ENCODE results near the gene RASGRF1. TPM values are rescaled to one million over a fixed set of nuclear protein-coding genes. Genes with fewer than 3 reads are reported as not detected.

The RASGRF1 gene
- polyA plus RNA-seq, 1 donor (not counting 4 experiments of a cell fraction or from before 2014, with no cell fraction given): 0.08 TPM

DNA sequence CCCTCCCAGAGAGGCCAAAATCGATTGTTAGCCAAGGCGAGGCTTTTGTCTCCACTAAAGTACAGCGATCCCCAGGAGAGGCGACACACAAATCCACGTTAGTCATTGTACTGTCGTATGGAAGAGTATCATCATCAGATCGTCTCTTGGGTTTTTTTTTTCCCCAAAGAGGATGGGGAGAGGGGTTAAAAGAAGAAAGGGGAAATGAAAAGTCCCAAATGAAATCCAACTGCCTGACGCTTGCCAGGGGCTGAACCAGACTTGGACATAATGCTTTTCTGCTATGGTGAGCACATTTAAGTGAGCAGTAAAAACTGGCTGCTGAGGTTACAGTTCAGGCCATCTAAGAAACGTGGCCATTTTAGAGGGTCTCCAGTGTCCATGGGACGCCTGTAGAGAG, 107.8 kb downstream of the RASGRF1 start:
- H2AFZ ChIP-seq (ENCODE audit: control insufficient read depth, low read length): no peak overlapping the region
- no peak for FAIRE-seq
- no peak overlapping the region for H3K9ac ChIP-seq (ENCODE audit: control insufficient read depth, extremely low read depth, insufficient read depth, low read length)
- H3K9me1 ChIP-seq (ENCODE audit: control insufficient read depth, extremely low read depth, insufficient read depth, low read length): no peaks in the 10 kb centered on the region
- no peak overlapping the region for H3K27ac ChIP-seq (ENCODE audit: control insufficient read depth, insufficient read depth, low read length)
- H3K9me3 ChIP-seq (ENCODE audit: control insufficient read depth, low read depth, low read length): no peaks in the 10 kb centered on the region
- H3K79me2 ChIP-seq (ENCODE audit: control insufficient read depth, insufficient read depth, low read length): no peaks in the 10 kb centered on the region
- dilution Hi-C loops (cut with MboI; ENCODE audit: extremely low pct_ligation_motif_present, low sequenced_read_pairs): no loop called here
- no peak overlapping the region for H3K4me3 ChIP-seq (ENCODE audit: control insufficient read depth in 2 of 3, extremely low read depth in 1 of 3, insufficient read depth in 2 of 3, low read depth in 1 of 3, low read length in 3 of 3)
- no peaks in the 10 kb centered on the region for H3K27me3 ChIP-seq (ENCODE audit: control insufficient read depth, extremely low read depth, insufficient read depth, low read length)
- H3K4me1 ChIP-seq (ENCODE audit: control insufficient read depth, extremely low read depth, insufficient read depth, low read length): peaks cover 7% of the 10 kb centered on the region
- DNase-seq (ENCODE audit: low read depth, low spot score): no peak
- no peak overlapping the region for H3K4me2 ChIP-seq (ENCODE audit: control insufficient read depth, extremely low read depth, insufficient read depth, low read depth, low read length)
- no peak for TF ChIP-seq EZH2 (IDR thresholded peaks at IDR 0.05; ENCODE audit: low read length)
- no peaks in the 10 kb centered on the region for H4K20me1 ChIP-seq (ENCODE audit: control insufficient read depth, extremely low read depth, insufficient read depth, low read length)
- H3K36me3 ChIP-seq (ENCODE audit: control insufficient read depth in 2 of 2, extremely low read depth in 1 of 2, insufficient read depth in 2 of 2, low read length in 2 of 2): no peaks in the 10 kb centered on the region

DNA sequence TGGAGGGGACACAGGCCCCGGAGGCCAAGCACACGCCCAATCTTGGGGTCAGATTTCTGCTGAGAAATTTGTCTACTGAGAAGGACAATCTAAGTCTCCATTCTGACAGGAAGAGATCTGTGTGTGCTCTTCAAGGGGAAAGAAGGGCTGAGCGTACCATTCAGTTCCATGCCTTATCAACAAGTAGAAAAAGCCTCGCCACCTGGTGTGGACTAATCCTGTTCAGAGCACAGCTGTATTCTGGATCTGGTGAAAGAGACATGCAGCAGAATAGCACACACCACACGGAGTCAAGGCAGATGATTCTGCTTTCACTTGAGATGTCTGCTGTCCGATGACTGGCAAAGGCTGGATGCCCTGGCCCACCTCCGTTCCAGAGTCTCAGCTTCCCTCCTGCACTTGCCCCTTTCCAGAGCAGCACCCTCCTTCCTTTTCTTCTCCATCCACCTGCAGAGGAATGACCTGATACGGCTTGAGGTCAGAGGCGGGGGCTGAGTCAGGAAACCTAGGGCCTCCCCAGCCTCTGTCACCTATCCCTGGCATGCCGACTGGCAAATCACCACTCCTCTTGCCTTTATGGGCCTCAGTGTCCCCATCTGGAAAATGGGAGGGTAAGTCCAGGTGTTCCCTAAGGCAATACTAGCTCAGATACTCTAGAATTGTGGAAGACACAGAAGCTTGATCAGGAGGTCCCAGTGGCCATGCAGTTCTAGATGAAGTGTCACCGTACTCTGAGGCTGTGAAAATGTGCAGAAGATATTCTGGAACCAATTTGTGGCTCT, 108.9 kb downstream of the RASGRF1 start:
- no peak overlapping the region for H2AFZ ChIP-seq (ENCODE audit: control insufficient read depth, low read length)
- H3K9ac ChIP-seq (ENCODE audit: control insufficient read depth, extremely low read depth, insufficient read depth, low read length): no peak overlapping the region
- no peak overlapping the region for H3K4me2 ChIP-seq (ENCODE audit: control insufficient read depth, extremely low read depth, insufficient read depth, low read depth, low read length)
- no peak overlapping the region for H3K4me3 ChIP-seq (ENCODE audit: control insufficient read depth in 2 of 3, extremely low read depth in 1 of 3, insufficient read depth in 2 of 3, low read depth in 1 of 3, low read length in 3 of 3)
- H3K27me3 ChIP-seq (ENCODE audit: control insufficient read depth, extremely low read depth, insufficient read depth, low read length): no peaks in the 10 kb centered on the region
- H3K27ac ChIP-seq (ENCODE audit: control insufficient read depth, insufficient read depth, low read length): no peak overlapping the region
- dilution Hi-C loops (cut with MboI; ENCODE audit: extremely low pct_ligation_motif_present, low sequenced_read_pairs): no loop called here
- FAIRE-seq (no peak), DNase-seq (ENCODE audit: low read depth, low spot score) (no peak)
- H3K79me2 ChIP-seq (ENCODE audit: control insufficient read depth, insufficient read depth, low read length): no peaks in the 10 kb centered on the region
- H4K20me1 ChIP-seq (ENCODE audit: control insufficient read depth, extremely low read depth, insufficient read depth, low read length): no peaks in the 10 kb centered on the region
- H3K9me3 ChIP-seq (ENCODE audit: control insufficient read depth, low read depth, low read length): no peaks in the 10 kb centered on the region
- H3K9me1 ChIP-seq (ENCODE audit: control insufficient read depth, extremely low read depth, insufficient read depth, low read length): no peaks in the 10 kb centered on the region
- peaks cover 5% of the 10 kb centered on the region for H3K4me1 ChIP-seq (ENCODE audit: control insufficient read depth, extremely low read depth, insufficient read depth, low read length)
- no peaks in the 10 kb centered on the region for H3K36me3 ChIP-seq (ENCODE audit: control insufficient read depth in 2 of 2, extremely low read depth in 1 of 2, insufficient read depth in 2 of 2, low read length in 2 of 2)
- no peak for TF ChIP-seq EZH2 (IDR thresholded peaks at IDR 0.05; ENCODE audit: low read length)
- TF ChIP-seq, protein P1, sequence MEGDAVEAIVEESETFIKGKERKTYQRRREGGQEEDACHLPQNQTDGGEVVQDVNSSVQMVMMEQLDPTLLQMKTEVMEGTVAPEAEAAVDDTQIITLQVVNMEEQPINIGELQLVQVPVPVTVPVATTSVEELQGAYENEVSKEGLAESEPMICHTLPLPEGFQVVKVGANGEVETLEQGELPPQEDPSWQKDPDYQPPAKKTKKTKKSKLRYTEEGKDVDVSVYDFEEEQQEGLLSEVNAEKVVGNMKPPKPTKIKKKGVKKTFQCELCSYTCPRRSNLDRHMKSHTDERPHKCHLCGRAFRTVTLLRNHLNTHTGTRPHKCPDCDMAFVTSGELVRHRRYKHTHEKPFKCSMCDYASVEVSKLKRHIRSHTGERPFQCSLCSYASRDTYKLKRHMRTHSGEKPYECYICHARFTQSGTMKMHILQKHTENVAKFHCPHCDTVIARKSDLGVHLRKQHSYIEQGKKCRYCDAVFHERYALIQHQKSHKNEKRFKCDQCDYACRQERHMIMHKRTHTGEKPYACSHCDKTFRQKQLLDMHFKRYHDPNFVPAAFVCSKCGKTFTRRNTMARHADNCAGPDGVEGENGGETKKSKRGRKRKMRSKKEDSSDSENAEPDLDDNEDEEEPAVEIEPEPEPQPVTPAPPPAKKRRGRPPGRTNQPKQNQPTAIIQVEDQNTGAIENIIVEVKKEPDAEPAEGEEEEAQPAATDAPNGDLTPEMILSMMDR (optimal IDR thresholded peaks at IDR 0.05 in 1 of 3, IDR thresholded peaks at IDR 0.05 in 1 of 3, conservative IDR thresholded peaks at IDR 0.05 in 1 of 3; ENCODE audit: extremely low read depth in 1 of 3, insufficient read depth in 2 of 3, low read length in 3 of 3): no peak
